HepG2 (cell line): ENCODE results near the gene MTHFD1L. TPM values are rescaled to one million over a fixed set of nuclear protein-coding genes. Genes with fewer than 3 reads are reported as not detected.

Experiments used
- ARNTL ChIP-seq: sonication (generic); formaldehyde crosslinking; IDR thresholded peaks from 2 replicates; pipeline ENCODE4 v1.4.0; 2020; ENCODE audit warnings: mild to moderate bottlenecking, missing genetic modification reagents
- CCDC6 ChIP-seq: sonication (generic); formaldehyde crosslinking; IDR thresholded peaks from 2 replicates; pipeline ENCODE4 v1.8.1; 2022; ENCODE audit warnings: mild to moderate bottlenecking, missing genetic modification reagents, moderate library complexity
- ERF ChIP-seq: IDR thresholded peaks from 2 replicates; pipeline ENCODE4 v1.6.1; 2018; ENCODE audit warnings: missing biosample characterization, missing genetic modification reagents
- GZF1 ChIP-seq: sonication (generic); formaldehyde crosslinking; IDR thresholded peaks from 2 replicates; pipeline ENCODE4 v1.5.1; 2020; ENCODE audit warnings: mild to moderate bottlenecking, missing genetic modification reagents
- HNF4G ChIP-seq, 2 experiments: sonication (generic) in 1 of 2; formaldehyde crosslinking in 1 of 2; IDR thresholded peaks; 2 replicates each; pipeline versions ENCODE4 v1.4.0 to v1.6.1; 2011 to 2020; ENCODE audit warnings: borderline replicate concordance in 2 of 2, low read depth in 2 of 2, mild to moderate bottlenecking in 2 of 2, low read length in 1 of 2, missing genetic modification reagents in 1 of 2, moderate library complexity in 1 of 2
- KDM5A ChIP-seq: fragments of 200-600 bp; sonication (generic); IDR thresholded peaks from 2 replicates; pipeline ENCODE4 v1.7.0; 2018; ENCODE audit warnings: antibody characterized with exemption, mild to moderate bottlenecking, low read length, borderline replicate concordance
- MED1 ChIP-seq: sonication (generic); formaldehyde crosslinking; IDR thresholded peaks from 2 replicates; pipeline ENCODE4 v1.4.0; 2020; ENCODE audit warnings: missing genetic modification reagents
- MLX ChIP-seq: IDR thresholded peaks from 2 replicates; pipeline ENCODE4 v1.6.1; 2016
- PHF5A ChIP-seq: IDR thresholded peaks from one replicate; pipeline ENCODE4 v1.6.1; 2018; ENCODE audit warnings: low read depth, missing genetic modification reagents; ENCODE audit not compliant: unreplicated experiment
- RXRB ChIP-seq: IDR thresholded peaks from 2 replicates; pipeline ENCODE4 v1.6.1; 2016; ENCODE audit warnings: borderline replicate concordance, missing genetic modification reagents, missing compliant biosample characterization
- SNAPC4 ChIP-seq: sonication (generic); formaldehyde crosslinking; IDR thresholded peaks from 2 replicates; pipeline ENCODE4 v1.4.0; 2020; ENCODE audit warnings: mild to moderate bottlenecking, missing genetic modification reagents
- SOX13 ChIP-seq, 3 experiments: fragments of 450-650 bp in 1 of 3; sonication (generic) in 1 of 3; formaldehyde crosslinking in 1 of 3; IDR thresholded peaks in 2 of 3; conservative IDR thresholded peaks in 1 of 3; 2 replicates each; pipeline versions ENCODE4 v1.5.0 to v1.6.1; 2016 to 2020; ENCODE audit warnings: antibody characterized with exemption in 1 of 3, mild to moderate bottlenecking in 1 of 3, missing compliant biosample characterization in 1 of 3, missing genetic modification reagents in 1 of 3, moderate library complexity in 1 of 3
- SP1 ChIP-seq, 2 experiments: fragments of 450-650 bp in 1 of 2; sonication (generic) in 1 of 2; formaldehyde crosslinking in 1 of 2; IDR thresholded peaks; 2 replicates each; pipeline versions ENCODE4 v1.4.0 to v1.6.1; 2016 to 2020; ENCODE audit warnings: missing genetic modification reagents in 1 of 2
- STAG1 ChIP-seq: sonication (generic); formaldehyde crosslinking; IDR thresholded peaks from 2 replicates; pipeline ENCODE4 v1.4.0; 2020; ENCODE audit warnings: missing genetic modification reagents
- UBTF ChIP-seq: sonication (generic); formaldehyde crosslinking; IDR thresholded peaks from 2 replicates; pipeline ENCODE4 v1.4.0; 2020; ENCODE audit warnings: mild to moderate bottlenecking, missing genetic modification reagents
- ZNF256 ChIP-seq: sonication (generic); formaldehyde crosslinking; conservative IDR thresholded peaks from 2 replicates; pipeline ENCODE4 v1.4.0; 2020; ENCODE audit warnings: missing genetic modification reagents
- ZNF264 ChIP-seq: sonication (generic); formaldehyde crosslinking; IDR thresholded peaks from 2 replicates; pipeline ENCODE4 v1.4.0; 2020; ENCODE audit warnings: missing genetic modification reagents
- ZNF3 ChIP-seq: IDR thresholded peaks from 2 replicates; pipeline ENCODE4 v1.7.0; 2017; ENCODE audit warnings: inconsistent platforms
- ZNF530 ChIP-seq: sonication (generic); formaldehyde crosslinking; IDR thresholded peaks from 2 replicates; pipeline ENCODE4 v1.5.0; 2020; ENCODE audit warnings: low read depth, mild to moderate bottlenecking, missing genetic modification reagents
- ZNF672 ChIP-seq: sonication (generic); formaldehyde crosslinking; IDR thresholded peaks from 2 replicates; pipeline ENCODE4 v1.8.1; 2022; ENCODE audit warnings: missing genetic modification reagents
- polyA plus RNA-seq, 8 experiments: library from polyadenylated mRNA; depleted of rRNA in 3 of 8; stranded (reverse) in 7 of 8; unstranded in 1 of 8; fragments of >200 nt; fragmentation: Illumina TruSeq in 4 of 8; extraction: Trizol in 4 of 8; gene quantifications; 2 replicates each; pipeline versions ENCODE4 v1.2.1 to v1.2.3, GENCODE V29; 2011 to 2016; ENCODE audit warnings: low read depth in 4 of 8, missing spikeins in 1 of 8, mixed read lengths in 1 of 8; ENCODE audit not compliant: insufficient read depth in 1 of 8
- total RNA-seq, 5 experiments: library from RNA; depleted of rRNA; stranded (reverse); fragments of >200 nt; fragmentation: Illumina TruSeq; extraction: Trizol; gene quantifications; 2 replicates each; pipeline ENCODE4 v1.2.3, GENCODE V29; 2016; ENCODE audit warnings: low read depth in 1 of 5

The MTHFD1L gene
- total and polyA plus RNA-seq, 2 of the 13 experiments (the other 11 are each of a cell fraction or from before 2014, with no cell fraction given), result 24.0 to 39.6 TPM

DNA sequence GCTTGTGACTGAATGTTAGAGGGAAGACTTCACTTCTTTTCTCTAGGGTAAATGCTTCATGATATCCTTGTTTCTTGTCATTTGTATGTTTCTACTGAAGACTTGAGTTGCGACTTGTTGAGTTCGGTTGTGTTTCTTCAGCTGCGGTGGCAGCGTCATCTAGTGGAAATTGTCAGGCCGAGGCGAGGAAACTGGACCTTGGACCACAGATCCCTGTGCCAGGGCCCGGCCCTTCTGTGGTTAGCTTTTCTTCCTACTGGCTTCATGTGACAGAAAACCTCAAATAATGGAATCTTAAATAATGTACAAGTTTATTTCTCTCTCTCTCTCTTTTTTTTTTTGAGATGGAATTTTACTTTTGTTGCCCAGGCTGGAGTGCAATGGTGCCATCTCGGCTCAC lies 12.4 kb downstream of the MTHFD1L start (continued):
- TF ChIP-seq HNF4G (IDR thresholded peaks at IDR 0.05; ENCODE audit: borderline replicate concordance, low read depth, low read length), result peak; percentile 91
- peak; percentile 50; the same call in 1 of the 2 replicates for TF ChIP-seq HNF4G (CRISPR knock-in tag; IDR thresholded peaks at IDR 0.05; ENCODE audit: borderline replicate concordance, low read depth)
- TF ChIP-seq ZNF256, result no peak
- TF ChIP-seq ZNF3 (CRISPR knock-in tag), result no peak
- TF ChIP-seq SNAPC4 (CRISPR knock-in tag), result peak; percentile 7; the same call in 1 of the 2 replicates
- TF ChIP-seq KDM5A, result no peak
- 0 out of 2 replicates have a peak, but pooled peaks have one; percentile 34 for TF ChIP-seq GZF1 (CRISPR knock-in tag)
- TF ChIP-seq SP1 (IDR thresholded peaks at IDR 0.05), result no peak
- no peak for TF ChIP-seq SP1 (CRISPR knock-in tag; IDR thresholded peaks at IDR 0.05)
- 0 out of 2 replicates have a peak, but pooled peaks have one; percentile 1 for TF ChIP-seq CCDC6 (CRISPR knock-in tag)
- 0 out of 2 replicates have a peak, but pooled peaks have one; percentile 22 for TF ChIP-seq MED1 (CRISPR knock-in tag)
- no peak for TF ChIP-seq MLX (CRISPR knock-in tag)
- TF ChIP-seq ZNF264, result no peak
- no peak for TF ChIP-seq UBTF (CRISPR knock-in tag)
- TF ChIP-seq RXRB (CRISPR knock-in tag), result peak; percentile 7; the same call in 1 of the 2 replicates
- TF ChIP-seq ZNF530 (CRISPR knock-in tag), result no peak
- TF ChIP-seq STAG1 (CRISPR knock-in tag), result peak; percentile 62
- TF ChIP-seq ERF (CRISPR knock-in tag), result 0 out of 2 replicates have a peak, but pooled peaks have one; percentile 36
- no peak for TF ChIP-seq ZNF672 (CRISPR knock-in tag)
- TF ChIP-seq SOX13 (IDR thresholded peaks at IDR 0.05), result no peak
- TF ChIP-seq SOX13 (CRISPR knock-in tag; conservative IDR thresholded peaks at IDR 0.05 in 1 of 2, IDR thresholded peaks at IDR 0.05 in 1 of 2), result peak in 1 of 2 experiments; percentile 46; a peak in 1 of 4 replicates
- no peak for TF ChIP-seq ARNTL (CRISPR knock-in tag)
- TF ChIP-seq PHF5A (CRISPR knock-in tag), result peak; percentile 14
